Vagina (tissue), 2 donors: Measurements from ENCODE around the gene LRMDA. TPM values are rescaled to one million over a fixed set of nuclear protein-coding genes. Genes with fewer than 3 reads are reported as not detected.

ENCODE experiments used
- DNase-seq, 2 donors: peaks; one replicate each; pipeline ENCODE4 v3.0.0-alpha.2; 2017; ENCODE audit errors: extremely low spot score in 2 of 2
- H3K27ac ChIP-seq: fragments of 200-600 bp; sonication (generic); one replicate; pipeline ENCODE4 v1.5.1; 2019
- H3K27me3 ChIP-seq: fragments of 200-600 bp; sonication (generic); one replicate; pipeline ENCODE4 v1.5.1; 2019
- H3K36me3 ChIP-seq, 2 donors: fragments of 200-600 bp; sonication (generic); one replicate each; pipeline ENCODE4 v1.5.1; 2017 to 2019
- H3K4me1 ChIP-seq: fragments of 200-600 bp; sonication (generic); one replicate; pipeline ENCODE4 v1.5.1; 2019
- H3K4me3 ChIP-seq, 2 donors: fragments of 200-600 bp; sonication (generic); 1 replicate in 1 of 2; 2 replicates in 1 of 2; pipeline ENCODE4 v1.5.1; 2016 to 2019
- H3K9me3 ChIP-seq: fragments of 200-600 bp; sonication (generic); one replicate; pipeline ENCODE4 v1.5.1; 2019
- CTCF ChIP-seq, 3 experiments: fragments of 450-650 bp in 2 of 3; fragments of 200-600 bp in 1 of 3; sonication (generic) in 1 of 3; IDR thresholded peaks; one replicate each; pipeline ENCODE4 v1.5.1; 2017 to 2019; ENCODE audit warnings: antibody characterized with exemption in 3 of 3, mild to moderate bottlenecking in 2 of 3, moderate library complexity in 2 of 3
- POLR2A ChIP-seq, 2 donors: fragments of 450-650 bp; IDR thresholded peaks; one replicate each; pipeline ENCODE4 v1.6.1; 2017; ENCODE audit warnings: antibody characterized with exemption in 2 of 2, mild to moderate bottlenecking in 2 of 2, moderate library complexity in 2 of 2
- POLR2AphosphoS5 ChIP-seq, 2 donors: sonication (generic); formaldehyde crosslinking; IDR thresholded peaks; one replicate each; pipeline ENCODE4 v1.9.0; 2017; ENCODE audit warnings: antibody characterized with exemption in 2 of 2, mild to moderate bottlenecking in 2 of 2, low read depth in 1 of 2; ENCODE audit not compliant: insufficient read depth in 1 of 2
- intact Hi-C: fragments of 100-400 bp; cut with DNase I; formaldehyde crosslinking; loops from one replicate; pipeline ENCODE4 v1.15.1; 2023
- total RNA-seq: library from RNA; depleted of rRNA; stranded (reverse); fragments of >200 nt; gene quantifications from one replicate; pipeline ENCODE4 v1.2.3, GENCODE V29; 2016

LRMDA gene
- total RNA-seq, 1 donor from 2014 or later = 22.6 TPM

DNA sequence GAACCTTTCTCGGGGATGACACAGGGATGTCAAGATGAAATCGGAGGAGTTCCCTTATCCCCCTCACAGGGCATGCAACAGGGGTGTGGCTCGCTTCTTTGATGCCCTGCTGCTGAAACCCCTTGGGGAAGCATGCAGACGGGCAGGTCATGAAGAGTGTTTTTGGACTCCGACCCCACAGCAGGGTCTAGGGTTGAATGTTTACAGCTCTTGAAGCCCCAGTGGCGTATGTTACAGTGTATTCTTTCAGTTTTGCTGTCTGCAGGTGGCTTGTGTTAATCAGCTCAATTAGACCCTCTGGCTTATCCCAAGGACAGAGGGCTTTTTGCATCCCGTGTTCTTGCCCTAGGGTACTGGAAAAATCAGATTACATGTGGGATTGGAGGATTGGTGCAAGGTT lies 446.5 kb downstream of the LRMDA start:
- H3K27me3 ChIP-seq = no peaks in the 10 kb centered on the region
- no peaks in the 10 kb centered on the region for H3K4me1 ChIP-seq
- H3K27ac ChIP-seq = no peak overlapping the region
- TF ChIP-seq CTCF (IDR thresholded peaks at IDR 0.05) = no peak
- no peak for TF ChIP-seq POLR2AphosphoS5 (IDR thresholded peaks at IDR 0.05; ENCODE audit: insufficient read depth in 1 of 2, low read depth in 1 of 2)
- no peak for TF ChIP-seq POLR2A (IDR thresholded peaks at IDR 0.05)
- DNase-seq = no peak
- no peaks in the 10 kb centered on the region for H3K9me3 ChIP-seq
- no peak overlapping the region for H3K4me3 ChIP-seq
- intact Hi-C loops = no loop called here
- H3K36me3 ChIP-seq = no peaks in the 10 kb centered on the region

- H3K27me3 ChIP-seq = no peaks in the 10 kb centered on the region
- TF ChIP-seq CTCF (IDR thresholded peaks at IDR 0.05) = no peak
- TF ChIP-seq POLR2A (IDR thresholded peaks at IDR 0.05) = no peak
- no peak for TF ChIP-seq POLR2AphosphoS5 (IDR thresholded peaks at IDR 0.05; ENCODE audit: insufficient read depth in 1 of 2, low read depth in 1 of 2)
- no peak for DNase-seq
- H3K4me3 ChIP-seq = no peak overlapping the region
- H3K36me3 ChIP-seq = no peaks in the 10 kb centered on the region
- intact Hi-C loops = no loop called here
- no peaks in the 10 kb centered on the region for H3K4me1 ChIP-seq
- no peaks in the 10 kb centered on the region for H3K9me3 ChIP-seq
- no peak overlapping the region for H3K27ac ChIP-seq
Observed at GRCh38 chr10:75878586-75878985, 447.2 kb downstream of the LRMDA start.

DNA sequence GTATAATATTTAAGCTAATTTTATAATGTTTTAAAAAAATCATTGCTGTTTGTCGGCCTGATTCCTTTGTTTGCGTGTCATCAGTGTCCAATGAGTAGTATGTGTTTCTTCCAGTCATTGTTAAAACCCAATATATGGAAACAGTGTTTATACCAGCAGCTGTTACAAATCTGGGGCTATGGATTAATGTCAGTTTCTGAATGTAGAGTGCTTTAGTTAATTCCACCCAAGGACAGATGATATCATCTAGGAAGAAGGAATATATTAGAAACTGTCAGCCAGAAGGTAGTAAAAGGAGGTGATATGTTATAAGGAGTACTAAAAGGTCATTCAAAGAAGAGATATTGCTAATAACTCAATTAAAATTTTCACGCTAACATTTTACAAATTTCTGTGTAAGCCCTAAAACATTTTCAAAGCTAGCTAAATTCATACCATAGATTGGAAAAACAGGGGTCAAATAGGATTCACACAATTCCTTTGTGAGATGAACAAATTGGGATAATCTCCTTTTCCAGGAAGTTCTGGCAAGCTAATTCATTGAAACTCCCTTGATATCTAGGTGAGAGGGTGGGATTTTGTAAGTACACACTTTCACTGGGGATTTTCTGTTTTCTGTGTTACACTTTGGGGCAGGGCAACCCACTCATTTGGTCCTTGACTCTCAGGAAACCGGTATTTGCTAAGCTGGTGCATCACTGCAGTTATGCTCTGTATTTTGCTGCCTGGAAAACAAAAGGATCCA lies 448.8 kb downstream of the LRMDA start:
- no peak for DNase-seq
- TF ChIP-seq POLR2AphosphoS5 (IDR thresholded peaks at IDR 0.05; ENCODE audit: insufficient read depth in 1 of 2, low read depth in 1 of 2) (no peak), CTCF (IDR thresholded peaks at IDR 0.05) (no peak), POLR2A (IDR thresholded peaks at IDR 0.05) (no peak)
- H3K27ac ChIP-seq = no peak overlapping the region
- H3K27me3 ChIP-seq = no peaks in the 10 kb centered on the region
- no peaks in the 10 kb centered on the region for H3K9me3 ChIP-seq
- no peaks in the 10 kb centered on the region for H3K4me1 ChIP-seq
- intact Hi-C loops = no loop called here
- no peaks in the 10 kb centered on the region for H3K36me3 ChIP-seq
- no peak overlapping the region for H3K4me3 ChIP-seq

- no peak for DNase-seq
- Histone ChIP-seq H3K27ac (no peak overlapping the region), H3K27me3 (no peaks in the 10 kb centered on the region), H3K36me3 (no peaks in the 10 kb centered on the region), H3K9me3 (no peaks in the 10 kb centered on the region), H3K4me1 (no peaks in the 10 kb centered on the region), H3K4me3 (no peak overlapping the region)
- TF ChIP-seq POLR2A (IDR thresholded peaks at IDR 0.05) = no peak
- no peak for TF ChIP-seq CTCF (IDR thresholded peaks at IDR 0.05)
- no peak for TF ChIP-seq POLR2AphosphoS5 (IDR thresholded peaks at IDR 0.05; ENCODE audit: insufficient read depth in 1 of 2, low read depth in 1 of 2)
- intact Hi-C loops = no loop called here
Observed at GRCh38 chr10:75883081-75884072, 452.0 kb downstream of the LRMDA start.
